Measurements from ENCODE around the gene ZNF417. TPM values are rescaled to one million over a fixed set of nuclear protein-coding genes. Genes with fewer than 3 reads are reported as not detected.
A peak's percentile ranks its signal among the peaks of the same experiment; 100 is the strongest.

The ZNF417 gene
- total RNA-seq, 1 experiment from 2014 or later: 16.6 TPM

- BruUV-seq (replicated peaks): no TSS peak
- H3K36me3 Mint-ChIP-seq (ENCODE audit: insufficient read depth, unreplicated experiment): peaks cover 40% of the 10 kb centered on the region
- H3K9me3 Mint-ChIP-seq (ENCODE audit: unreplicated experiment): peaks cover 33% of the 10 kb centered on the region
- peak within 1 kb of the TSS; percentile 36 for H3K4me3 Mint-ChIP-seq (ENCODE audit: unreplicated experiment)
- TF ChIP-seq CTCF (IDR thresholded peaks at IDR 0.05; ENCODE audit: insufficient read depth in 1 of 2, low read depth in 1 of 2, low read length in 1 of 2, severe bottlenecking in 1 of 2, unreplicated experiment in 1 of 2): no peak
- Histone ChIP-seq H3K4me1 (peaks cover 13% of the 10 kb centered on the region), H3K9me3 (peaks cover 35% of the 10 kb centered on the region), H3K36me3 (ENCODE audit: control insufficient read depth, insufficient read depth, low read length) (no peaks in the 10 kb centered on the region; the same call in 1 of the 2 replicates), H3K4me3 (ENCODE audit: low read depth, low read length) (peak within 1 kb of the TSS; percentile 25), H3K27me3 (replicated peaks; ENCODE audit: control insufficient read depth, insufficient read depth, low read length) (no peaks in the 10 kb centered on the region)
- ChIA-PET POLR2A (no interaction called here), CTCF (no interaction called here)
- DNase-seq: peak in 1 of 2 experiments; percentile 51
- no peaks in the 10 kb centered on the region for H3K27me3 Mint-ChIP-seq (ENCODE audit: insufficient read depth, unreplicated experiment)
- no peak within 1 kb of the TSS for H3K27ac Mint-ChIP-seq (ENCODE audit: unreplicated experiment)
- H3K4me1 Mint-ChIP-seq (ENCODE audit: low read depth, unreplicated experiment): no peaks in the 10 kb centered on the region
- intact Hi-C loops (cut with micrococcal nuclease; ENCODE audit: unreplicated experiment): no loop called here
Observed at GRCh38 chr19:57888560-57889231, 27.7 kb downstream of the ZNF417 start, which contains the start of gene ZNF814. TSS of gene ZNF814 (minus strand) at chr19:57889037. CDS start at chr19:57888802, 235 bp downstream.

GRCh38 chr19:57888107-57888559, 28.3 kb downstream of the ZNF417 start:
- BruUV-seq (replicated peaks): no TSS peak
- peaks cover 13% of the 10 kb centered on the region for H3K4me1 ChIP-seq
- no peaks in the 10 kb centered on the region for H3K27me3 Mint-ChIP-seq (ENCODE audit: insufficient read depth, unreplicated experiment)
- no peaks in the 10 kb centered on the region; the same call in 1 of the 2 replicates for H3K36me3 ChIP-seq (ENCODE audit: control insufficient read depth, insufficient read depth, low read length)
- intact Hi-C loops (cut with micrococcal nuclease; ENCODE audit: unreplicated experiment): no loop called here
- no peaks in the 10 kb centered on the region for H3K4me1 Mint-ChIP-seq (ENCODE audit: low read depth, unreplicated experiment)
- H3K27me3 ChIP-seq (replicated peaks; ENCODE audit: control insufficient read depth, insufficient read depth, low read length): no peaks in the 10 kb centered on the region
- H3K9me3 ChIP-seq: peaks cover 31% of the 10 kb centered on the region
- no peak for DNase-seq
- H3K36me3 Mint-ChIP-seq (ENCODE audit: insufficient read depth, unreplicated experiment): peaks cover 40% of the 10 kb centered on the region
- ChIA-PET POLR2A (no interaction called here), CTCF (no interaction called here)
- H3K9me3 Mint-ChIP-seq (ENCODE audit: unreplicated experiment): peaks cover 33% of the 10 kb centered on the region
- H3K4me3 ChIP-seq (ENCODE audit: low read depth, low read length): peak overlapping the region; percentile 25
- H3K27ac Mint-ChIP-seq (ENCODE audit: unreplicated experiment): no peak overlapping the region
- peak overlapping the region; percentile 36 for H3K4me3 Mint-ChIP-seq (ENCODE audit: unreplicated experiment)
- no peak for TF ChIP-seq CTCF (IDR thresholded peaks at IDR 0.05; ENCODE audit: insufficient read depth in 1 of 2, low read depth in 1 of 2, low read length in 1 of 2, severe bottlenecking in 1 of 2, unreplicated experiment in 1 of 2)

- Histone ChIP-seq H3K27me3 (replicated peaks; ENCODE audit: control insufficient read depth, insufficient read depth, low read length) (no peaks in the 10 kb centered on the region), H3K4me3 (ENCODE audit: low read depth, low read length) (no peak overlapping the region), H3K9me3 (peaks cover 31% of the 10 kb centered on the region), H3K36me3 (ENCODE audit: control insufficient read depth, insufficient read depth, low read length) (no peaks in the 10 kb centered on the region; the same call in 1 of the 2 replicates), H3K4me1 (peaks cover 13% of the 10 kb centered on the region)
- no peak for DNase-seq
- no peak for TF ChIP-seq CTCF (IDR thresholded peaks at IDR 0.05; ENCODE audit: insufficient read depth in 1 of 2, low read depth in 1 of 2, low read length in 1 of 2, severe bottlenecking in 1 of 2, unreplicated experiment in 1 of 2)
- H3K36me3 Mint-ChIP-seq (ENCODE audit: insufficient read depth, unreplicated experiment): peaks cover 40% of the 10 kb centered on the region
- POLR2A ChIA-PET: no interaction called here
- peaks cover 33% of the 10 kb centered on the region for H3K9me3 Mint-ChIP-seq (ENCODE audit: unreplicated experiment)
- BruUV-seq (replicated peaks): no TSS peak
- CTCF ChIA-PET: no interaction called here
- no peak overlapping the region for H3K4me3 Mint-ChIP-seq (ENCODE audit: unreplicated experiment)
- intact Hi-C loops (cut with micrococcal nuclease; ENCODE audit: unreplicated experiment): no loop called here
- H3K27me3 Mint-ChIP-seq (ENCODE audit: insufficient read depth, unreplicated experiment): no peaks in the 10 kb centered on the region
- H3K4me1 Mint-ChIP-seq (ENCODE audit: low read depth, unreplicated experiment): no peaks in the 10 kb centered on the region
- no peak overlapping the region for H3K27ac Mint-ChIP-seq (ENCODE audit: unreplicated experiment)
Observed at GRCh38 chr19:57887195-57887941, 29.0 kb downstream of the ZNF417 start.

Measured in Caco-2 (cell line).